BJ (cell line): ENCODE measurements around the gene DIP2C. TPM values are rescaled to one million over a fixed set of nuclear protein-coding genes. Genes with fewer than 3 reads are reported as not detected.

ENCODE experiments used
- CTCF ChIA-PET: fragments of 350-600 bp; formaldehyde crosslinking; extraction: SDS; loops from one replicate; lab custom pipeline; 2021; ENCODE audit warnings: antibody characterized with exemption, inconsistent platforms; lab: Yijun Ruan, JAX
- POLR2A ChIA-PET: fragments of 300-600 bp; sonication (Branson Sonifier 250); formaldehyde crosslinking; extraction: SDS; loops from one replicate; lab custom pipeline; 2021; ENCODE audit warnings: antibody characterized with exemption; lab: Charles Lee
- DNase-seq: peaks from one replicate; pipeline ENCODE4 v3.0.0-alpha.2; 2011; ENCODE audit warnings: low read depth
- H3K27me3 ChIP-seq: 2 replicates; pipeline ENCODE4 v1.6.0; 2011; ENCODE audit warnings: low read length; ENCODE audit not compliant: control insufficient read depth, insufficient read depth
- H3K36me3 ChIP-seq: 2 replicates; pipeline ENCODE4 v1.5.1; 2011; ENCODE audit warnings: low read length; ENCODE audit not compliant: control insufficient read depth, insufficient read depth
- H3K4me3 ChIP-seq: 2 replicates; pipeline ENCODE4 v1.5.1; 2011; ENCODE audit warnings: low read depth, mild to moderate bottlenecking, control low read depth, low read length
- CTCF ChIP-seq: IDR thresholded peaks from 2 replicates; pipeline ENCODE4 v1.5.1; 2011; ENCODE audit warnings: low read depth, mild to moderate bottlenecking, control low read depth, inconsistent platforms, low read length, moderate library complexity; ENCODE audit not compliant: insufficient read depth
- polyA plus RNA-seq: library from polyadenylated mRNA; depleted of rRNA; stranded (reverse); fragments of >200 nt; gene quantifications from 2 replicates; pipeline ENCODE4 v1.2.3, GENCODE V29; 2011

DIP2C gene
- polyA plus RNA-seq, 1 experiment = 9.3 TPM

DNA sequence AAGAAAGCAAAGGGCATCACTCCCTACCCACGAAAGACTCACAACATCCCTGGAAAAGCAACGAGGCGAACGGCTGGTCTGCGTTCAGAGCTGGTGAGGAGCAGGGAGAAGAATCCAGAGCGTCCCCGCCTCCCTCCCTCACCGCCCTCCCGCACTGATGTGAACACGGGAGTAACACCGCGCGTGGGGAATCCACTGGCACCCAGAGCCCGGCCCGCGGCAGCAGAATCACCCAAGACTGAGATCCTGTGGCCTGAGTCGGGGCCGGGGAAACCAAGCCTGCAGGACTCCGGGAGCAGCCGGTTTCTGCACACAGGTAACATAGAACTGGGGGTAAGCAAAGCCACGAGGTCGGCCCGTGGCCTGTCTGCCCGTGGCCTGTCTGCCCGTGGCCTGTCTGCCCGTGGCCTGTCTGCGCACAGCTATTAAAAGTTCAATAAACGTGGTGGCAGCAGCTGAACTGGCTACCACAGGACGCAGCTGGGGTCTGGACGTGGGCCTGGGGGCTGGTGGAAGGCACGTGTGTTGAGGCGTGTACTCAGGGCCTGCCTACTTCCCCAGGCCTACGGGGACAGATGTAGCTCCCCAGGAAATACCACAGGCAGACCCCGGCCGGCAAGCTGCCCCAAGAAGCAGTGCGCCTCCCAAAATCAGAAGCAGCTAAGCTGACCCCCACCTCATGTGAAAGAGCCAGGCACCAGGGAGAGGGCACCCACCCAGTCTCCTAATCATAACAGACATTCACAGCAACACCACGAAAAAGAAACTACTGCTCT is 23.0 kb downstream of the DIP2C start:
- ChIA-PET CTCF (no interaction called here), POLR2A (no interaction called here)
- H3K27me3 ChIP-seq = no peaks in the 10 kb centered on the region
- H3K36me3 ChIP-seq = no peaks in the 10 kb centered on the region; the same call in 1 of the 2 replicates
- no peak for TF ChIP-seq CTCF
- no peak overlapping the region for H3K4me3 ChIP-seq
- no peak for DNase-seq

GRCh38 chr10:665579-666091 is 23.8 kb downstream of the DIP2C start:
- no peak overlapping the region for H3K4me3 ChIP-seq
- DNase-seq = no peak
- H3K27me3 ChIP-seq = no peaks in the 10 kb centered on the region
- no peaks in the 10 kb centered on the region; the same call in 1 of the 2 replicates for H3K36me3 ChIP-seq
- ChIA-PET POLR2A (no interaction called here), CTCF (no interaction called here)
- no peak for TF ChIP-seq CTCF

- DNase-seq = no peak
- POLR2A ChIA-PET = no interaction called here
- H3K36me3 ChIP-seq = no peaks in the 10 kb centered on the region; the same call in 1 of the 2 replicates
- CTCF ChIA-PET = no interaction called here
- no peaks in the 10 kb centered on the region for H3K27me3 ChIP-seq
- TF ChIP-seq CTCF = no peak
- no peak overlapping the region for H3K4me3 ChIP-seq
These were observed 24.6 kb downstream of the DIP2C start for GRCh38 chr10:664893-665292.

DNA sequence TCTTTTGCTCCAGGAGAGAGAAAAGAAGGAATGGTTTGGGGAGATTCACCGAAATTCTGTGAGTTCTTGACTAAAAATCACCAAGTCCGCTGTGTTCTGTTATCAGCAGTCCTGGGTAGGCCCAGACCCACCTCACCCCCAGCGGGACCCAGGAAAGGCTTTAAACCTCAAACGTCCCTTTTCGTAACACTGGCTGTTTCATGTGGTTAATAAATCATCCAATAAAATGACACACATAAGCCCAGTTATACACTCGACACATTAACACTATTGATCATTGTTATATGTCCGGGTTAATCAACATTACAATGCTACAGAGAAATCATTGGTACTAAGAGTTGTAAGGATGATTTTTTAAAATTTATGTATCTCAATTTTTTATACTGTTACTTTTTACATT is 25.2 kb downstream of the DIP2C start:
- Histone ChIP-seq H3K27me3 (no peaks in the 10 kb centered on the region), H3K4me3 (no peak overlapping the region), H3K36me3 (no peaks in the 10 kb centered on the region)
- ChIA-PET CTCF (no interaction called here), POLR2A (no interaction called here)
- no peak for DNase-seq
- TF ChIP-seq CTCF = no peak

- no peak for DNase-seq
- no peak for TF ChIP-seq CTCF
- Histone ChIP-seq H3K27me3 (no peaks in the 10 kb centered on the region), H3K4me3 (no peak overlapping the region), H3K36me3 (no peaks in the 10 kb centered on the region)
- CTCF ChIA-PET = no interaction called here
- POLR2A ChIA-PET = no interaction called here
These were observed 25.6 kb downstream of the DIP2C start for GRCh38 chr10:663831-664251.
